HG03558 (cell line): ENCODE data around the gene TMSB10.
"Not testable (repeated sequence)": the region's sequence is repeated elsewhere in the genome, so short reads cannot be mapped to it uniquely, and the experiment has no call there.

Experiments used
- ATAC-seq: cut with Tn5 transposase; IDR thresholded peaks from one replicate; pipeline ENCODE4 v1.9.1; 2021; ENCODE audit warnings: moderate number of reproducible peaks; ENCODE audit not compliant: unreplicated experiment; ENCODE audit errors: extremely low read depth

The TMSB10 gene

GRCh38 chr2:84925724-84926376 lies 20.4 kb downstream of the TMSB10 start:
- peak; percentile 71 for ATAC-seq

GRCh38 chr2:84927275-84927627 lies 21.8 kb downstream of the TMSB10 start:
- no peak for ATAC-seq

- peak; percentile 54 for ATAC-seq
Observed at GRCh38 chr2:84931384-84931821, 25.9 kb downstream of the TMSB10 start.

- peak; percentile 20 for ATAC-seq
Observed at GRCh38 chr2:84938194-84938879, 32.9 kb downstream of the TMSB10 start.

GRCh38 chr2:84939426-84940087 lies 34.1 kb downstream of the TMSB10 start:
- ATAC-seq: peak; percentile 50

- no peak for ATAC-seq
Observed at GRCh38 chr2:84940088-84940470, 34.6 kb downstream of the TMSB10 start.

- ATAC-seq: no peak
Observed at GRCh38 chr2:84940831-84941412, 35.5 kb downstream of the TMSB10 start.

- no peak for ATAC-seq
Observed at GRCh38 chr2:84942166-84942565, 36.7 kb downstream of the TMSB10 start.

GRCh38 chr2:84942964-84943421 lies 37.5 kb downstream of the TMSB10 start:
- peak; percentile 33 for ATAC-seq

- no peak for ATAC-seq
Observed at GRCh38 chr2:84944295-84944909, 38.9 kb downstream of the TMSB10 start.

GRCh38 chr2:84945838-84946203 lies 40.4 kb downstream of the TMSB10 start:
- not testable (repeated sequence) for ATAC-seq

GRCh38 chr2:84946204-84947009 lies 41.0 kb downstream of the TMSB10 start:
- peak; percentile 43 for ATAC-seq

GRCh38 chr2:84947010-84947593 lies 41.6 kb downstream of the TMSB10 start:
- no peak for ATAC-seq

- no peak for ATAC-seq
Observed at GRCh38 chr2:84953535-84953934, 48.1 kb downstream of the TMSB10 start.

GRCh38 chr2:84954329-84954728 lies 48.9 kb downstream of the TMSB10 start:
- no peak for ATAC-seq
